HL-60 (cell line): ENCODE results near the gene LAMC1.
"Not testable (repeated sequence)": the region's sequence is repeated elsewhere in the genome, so short reads cannot be mapped to it uniquely, and the experiment has no call there.

Experiments used
- DNase-seq, 2 experiments: peaks; one replicate each; pipeline ENCODE4 v3.0.0-alpha.2; 2010 to 2020; ENCODE audit warnings: low read depth in 1 of 2, low spot score in 1 of 2
- H3K27ac ChIP-seq: fragments of 250-450 bp; sonication (Bioruptor Pico); replicated peaks from 2 replicates; pipeline ENCODE4 v1.5.1; 2020; ENCODE audit warnings: mild to moderate bottlenecking, moderate library complexity
- H3K27me3 ChIP-seq: fragments of 250-450 bp; sonication (Bioruptor Pico); 2 replicates; pipeline ENCODE4 v1.5.1; 2021; ENCODE audit warnings: mild to moderate bottlenecking, moderate library complexity; ENCODE audit not compliant: insufficient read depth, poor library complexity, severe bottlenecking
- H3K4me3 ChIP-seq: replicated peaks from 2 replicates; pipeline ENCODE4 v1.5.1; 2011; ENCODE audit warnings: mild to moderate bottlenecking, control low read depth, low read length; ENCODE audit not compliant: insufficient read depth
- CTCF ChIP-seq: IDR thresholded peaks from one replicate; pipeline ENCODE4 v1.5.1; 2011; ENCODE audit warnings: low read length, control low read depth, inconsistent platforms; ENCODE audit not compliant: insufficient read depth
- GABPA ChIP-seq: IDR thresholded peaks from 2 replicates; pipeline ENCODE4 v1.6.1; 2012; ENCODE audit warnings: low read depth
- POLR2AphosphoS5 ChIP-seq: IDR thresholded peaks from 2 replicates; pipeline ENCODE4 v1.6.1; 2012; ENCODE audit warnings: low read depth
- REST ChIP-seq: IDR thresholded peaks from 2 replicates; pipeline ENCODE4 v1.6.1; 2012; ENCODE audit warnings: low read depth; ENCODE audit not compliant: insufficient replicate concordance
- SPI1 ChIP-seq: IDR thresholded peaks from 2 replicates; pipeline ENCODE4 v1.6.1; 2012; ENCODE audit warnings: low read depth, mild to moderate bottlenecking, borderline replicate concordance

LAMC1 gene

GRCh38 chr1:183063349-183063748 is 40.1 kb downstream of the LAMC1 start:
- TF ChIP-seq GABPA (no peak), REST (no peak), POLR2AphosphoS5 (no peak), SPI1 (no peak), CTCF (no peak)
- H3K27ac ChIP-seq = no peak overlapping the region
- no peaks in the 10 kb centered on the region for H3K27me3 ChIP-seq
- H3K4me3 ChIP-seq = no peak overlapping the region
- DNase-seq = no peak

GRCh38 chr1:183065168-183065706 is 42.0 kb downstream of the LAMC1 start:
- H3K27me3 ChIP-seq = no peaks in the 10 kb centered on the region
- TF ChIP-seq CTCF (no peak), SPI1 (no peak), GABPA (no peak), POLR2AphosphoS5 (no peak), REST (no peak)
- H3K4me3 ChIP-seq = no peak overlapping the region
- no peak for DNase-seq
- H3K27ac ChIP-seq = no peak overlapping the region

GRCh38 chr1:183066432-183066831 is 43.2 kb downstream of the LAMC1 start:
- DNase-seq, H3K4me3 ChIP-seq, H3K27me3 ChIP-seq, H3K27ac ChIP-seq: not testable (repeated sequence)

DNA sequence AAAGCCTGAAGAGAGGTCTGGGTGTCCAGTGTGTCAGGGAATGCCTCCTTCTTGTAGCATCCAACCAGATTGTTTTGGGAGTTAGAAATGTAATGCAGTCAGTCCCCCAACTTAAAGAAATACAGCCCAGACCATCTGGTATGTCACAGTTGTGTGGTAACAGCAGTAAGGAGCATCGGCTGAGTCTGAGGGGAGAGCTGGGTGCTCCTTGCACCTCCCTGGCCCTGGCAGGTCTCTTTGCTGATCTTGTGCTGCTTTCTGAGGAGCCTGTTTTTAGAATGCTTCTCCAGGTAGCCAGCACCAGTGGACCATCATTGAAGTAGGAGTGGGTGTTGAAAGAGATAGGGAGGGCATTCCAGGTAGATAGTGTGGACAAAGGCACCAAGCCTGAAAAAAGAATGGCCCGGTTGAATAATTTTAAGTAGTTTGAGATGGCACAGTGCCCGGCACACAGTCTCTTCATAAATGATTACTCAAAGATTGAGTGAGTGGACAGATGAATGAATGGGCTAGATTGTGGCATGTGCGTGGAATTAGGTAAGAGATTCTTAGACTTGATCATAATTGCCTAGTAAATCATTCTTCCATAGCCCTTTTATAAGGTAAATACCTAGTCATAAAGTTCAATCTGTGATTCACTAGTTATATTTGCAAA is 46.5 kb downstream of the LAMC1 start:
- no peak overlapping the region for H3K27ac ChIP-seq
- H3K27me3 ChIP-seq = no peaks in the 10 kb centered on the region
- TF ChIP-seq SPI1 = no peak
- TF ChIP-seq GABPA = no peak
- TF ChIP-seq POLR2AphosphoS5 = no peak
- no peak for TF ChIP-seq REST
- TF ChIP-seq CTCF = no peak
- H3K4me3 ChIP-seq = no peak overlapping the region
- DNase-seq = no peak
